Calu3 (cell line): Measurements from ENCODE around the gene KCNA3. TPM values are rescaled to one million over a fixed set of nuclear protein-coding genes. Genes with fewer than 3 reads are reported as not detected.

Source experiments
- BruUV-seq: library from RNA; stranded (reverse); fragments of 400-500 nt; replicated peaks from 2 replicates; lab custom pipeline; 2021; lab: Mats Ljungman, UMichigan
- CTCF ChIA-PET: fragments of 300-600 bp; sonication (Branson Sonifier 250); formaldehyde crosslinking; loops from one replicate; lab custom pipeline; 2022; ENCODE audit warnings: antibody characterized with exemption; lab: Charles Lee
- DNase-seq: peaks from one replicate; pipeline ENCODE4 v3.0.0; 2022
- H3K27ac Mint-ChIP-seq: one replicate; pipeline ENCODE4 v1.8.0; 2022; ENCODE audit warnings: mixed read lengths; ENCODE audit not compliant: unreplicated experiment
- H3K27me3 Mint-ChIP-seq: one replicate; pipeline ENCODE4 v1.8.0; 2022; ENCODE audit warnings: mixed read lengths; ENCODE audit not compliant: unreplicated experiment
- H3K36me3 Mint-ChIP-seq: one replicate; pipeline ENCODE4 v1.8.0; 2022; ENCODE audit warnings: mild to moderate bottlenecking, moderate library complexity, mixed read lengths; ENCODE audit not compliant: insufficient read depth, unreplicated experiment
- H3K4me1 Mint-ChIP-seq: one replicate; pipeline ENCODE4 v1.8.0; 2022; ENCODE audit warnings: mild to moderate bottlenecking, low read depth, mixed read lengths; ENCODE audit not compliant: unreplicated experiment
- H3K4me3 Mint-ChIP-seq: one replicate; pipeline ENCODE4 v1.8.0; 2022; ENCODE audit warnings: mild to moderate bottlenecking, low read depth, moderate library complexity, mixed read lengths; ENCODE audit not compliant: unreplicated experiment
- H3K9me3 Mint-ChIP-seq: one replicate; pipeline ENCODE4 v1.8.0; 2022; ENCODE audit warnings: low read depth, mixed read lengths; ENCODE audit not compliant: unreplicated experiment
- CTCF ChIP-seq: fragments of 200-600 bp; IDR thresholded peaks from one replicate; pipeline ENCODE4 v1.8.0; 2022; ENCODE audit warnings: antibody characterized with exemption; ENCODE audit not compliant: unreplicated experiment
- intact Hi-C: fragments of 100-400 bp; cut with micrococcal nuclease; formaldehyde crosslinking; loops from one replicate; pipeline ENCODE4 v1.10.0; 2022; ENCODE audit not compliant: unreplicated experiment
- total RNA-seq: library from RNA; stranded (reverse); gene quantifications from 2 replicates; pipeline ENCODE4 v1.2.3, GENCODE V29; 2022

The KCNA3 gene
- total RNA-seq, 1 experiment from 2014 or later = not detected

- CTCF ChIA-PET = no interaction called here
These were observed 42.4 kb upstream of the KCNA3 start for GRCh38 chr1:110717179-110717578.

GRCh38 chr1:110714374-110714995 lies 39.7 kb upstream of the KCNA3 start:
- intact Hi-C loops = no loop called here
- BruUV-seq = no TSS peak
- Mint-ChIP-seq H3K36me3 (peaks cover 3% of the 10 kb centered on the region), H3K4me1 (no peaks in the 10 kb centered on the region), H3K27ac (no peak overlapping the region), H3K9me3 (no peaks in the 10 kb centered on the region), H3K4me3 (no peak overlapping the region), H3K27me3 (peaks cover 22% of the 10 kb centered on the region)
- TF ChIP-seq CTCF = no peak
- DNase-seq = no peak
- CTCF ChIA-PET = no interaction called here

More at GRCh38 chr1:110717179-110717578, 42.4 kb upstream of the KCNA3 start:
- no peak overlapping the region for H3K4me3 Mint-ChIP-seq
- no peaks in the 10 kb centered on the region for H3K9me3 Mint-ChIP-seq
- no peak for TF ChIP-seq CTCF
- no peaks in the 10 kb centered on the region for H3K4me1 Mint-ChIP-seq
- peaks cover 21% of the 10 kb centered on the region for H3K27me3 Mint-ChIP-seq
- intact Hi-C loops = no loop called here
- H3K36me3 Mint-ChIP-seq = no peaks in the 10 kb centered on the region
- BruUV-seq = no TSS peak
- no peak for DNase-seq
- H3K27ac Mint-ChIP-seq = no peak overlapping the region

GRCh38 chr1:110713221-110713620 lies 38.5 kb upstream of the KCNA3 start:
- no peak for DNase-seq
- Mint-ChIP-seq H3K4me3 (no peak overlapping the region), H3K27me3 (peaks cover 35% of the 10 kb centered on the region), H3K27ac (no peak overlapping the region), H3K9me3 (no peaks in the 10 kb centered on the region), H3K36me3 (peaks cover 3% of the 10 kb centered on the region), H3K4me1 (no peaks in the 10 kb centered on the region)
- CTCF ChIA-PET = no interaction called here
- intact Hi-C loops = no loop called here
- no peak for TF ChIP-seq CTCF
- no TSS peak for BruUV-seq

DNA sequence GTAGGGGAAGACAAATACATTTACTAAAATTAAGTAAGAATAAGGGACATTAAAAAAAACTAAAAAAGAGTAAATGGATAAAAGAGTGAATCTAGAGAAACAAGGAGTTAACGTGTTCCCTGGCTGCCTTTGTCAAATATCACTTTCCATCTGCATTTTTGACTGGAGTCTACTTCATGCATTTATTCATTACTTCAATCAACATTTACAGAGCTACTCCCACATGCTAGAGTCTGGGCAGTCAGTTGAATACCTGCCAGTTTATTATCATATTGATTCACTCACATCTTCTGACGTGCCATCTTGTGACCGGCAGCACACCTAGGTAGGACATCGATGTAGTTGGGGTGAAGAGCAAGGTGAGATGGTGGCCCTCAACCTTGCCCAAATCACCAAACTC lies 35.6 kb upstream of the KCNA3 start:
- CTCF ChIA-PET = no interaction called here
- peaks cover 3% of the 10 kb centered on the region for H3K36me3 Mint-ChIP-seq
- BruUV-seq = no TSS peak
- H3K27ac Mint-ChIP-seq = no peak overlapping the region
- H3K4me3 Mint-ChIP-seq = no peak overlapping the region
- no peak for DNase-seq
- intact Hi-C loops = no loop called here
- no peak for TF ChIP-seq CTCF
- H3K27me3 Mint-ChIP-seq = peaks cover 49% of the 10 kb centered on the region
- H3K9me3 Mint-ChIP-seq = no peaks in the 10 kb centered on the region
- H3K4me1 Mint-ChIP-seq = no peaks in the 10 kb centered on the region
